Memory B cell (primary cell): ENCODE results near the gene CRAMP1.
A peak's percentile ranks its signal among the peaks of the same experiment; 100 is the strongest.
"Not testable (repeated sequence)": the region's sequence is repeated elsewhere in the genome, so short reads cannot be mapped to it uniquely, and the experiment has no call there.

ENCODE experiments used
- ATAC-seq: fragments of 150-1000 bp; cut with Tn5 transposase; 2 replicates; pipeline ENCODE4 v1.10.0; 2021; ENCODE audit warnings: low read depth, mild to moderate bottlenecking, moderate library complexity
- DNase-seq, 2 donors: peaks; one replicate each; pipeline ENCODE4 v3.0.0; 2022; ENCODE audit warnings: low spot score in 2 of 2
- H3K27ac Mint-ChIP-seq: one replicate; pipeline ENCODE4 v1.8.0; 2022; ENCODE audit warnings: mild to moderate bottlenecking, moderate library complexity, mixed read lengths
- H3K27me3 Mint-ChIP-seq: one replicate; pipeline ENCODE4 v1.8.0; 2022; ENCODE audit warnings: mixed read lengths
- H3K36me3 Mint-ChIP-seq: one replicate; pipeline ENCODE4 v1.8.0; 2022; ENCODE audit warnings: mild to moderate bottlenecking, mixed read lengths
- H3K4me1 Mint-ChIP-seq: one replicate; pipeline ENCODE4 v1.8.0; 2022; ENCODE audit warnings: mixed read lengths
- H3K4me3 Mint-ChIP-seq: one replicate; pipeline ENCODE4 v1.8.0; 2022; ENCODE audit warnings: mild to moderate bottlenecking, moderate library complexity, mixed read lengths
- H3K9me3 Mint-ChIP-seq: one replicate; pipeline ENCODE4 v1.8.0; 2022; ENCODE audit warnings: mixed read lengths

Gene CRAMP1

DNA sequence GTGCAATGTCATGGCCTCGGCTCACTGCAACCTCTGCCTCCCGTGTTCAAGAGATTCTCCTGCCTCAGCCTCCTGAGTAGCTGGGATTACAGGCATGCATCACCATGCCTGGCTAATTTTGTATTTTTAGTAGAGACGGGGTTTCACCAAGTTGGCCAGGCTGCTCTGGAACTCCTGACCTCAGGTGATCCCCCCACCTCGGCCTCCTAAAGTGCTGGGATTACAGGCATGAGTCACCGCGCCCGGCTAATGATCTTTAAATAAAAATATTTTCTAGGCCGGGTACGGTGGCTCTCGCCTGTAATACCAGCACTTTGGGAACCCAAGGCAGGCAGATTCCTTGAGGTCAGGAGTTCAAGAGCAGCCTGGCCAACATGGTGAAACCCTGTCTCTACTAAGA, 106.1 kb downstream of the CRAMP1 start:
- Mint-ChIP-seq H3K27ac (peak overlapping the region; percentile 82), H3K4me1 (peaks cover 32% of the 10 kb centered on the region)
- DNase-seq, H3K9me3 Mint-ChIP-seq, H3K4me3 Mint-ChIP-seq, ATAC-seq, H3K27me3 Mint-ChIP-seq, H3K36me3 Mint-ChIP-seq: not testable (repeated sequence)

DNA sequence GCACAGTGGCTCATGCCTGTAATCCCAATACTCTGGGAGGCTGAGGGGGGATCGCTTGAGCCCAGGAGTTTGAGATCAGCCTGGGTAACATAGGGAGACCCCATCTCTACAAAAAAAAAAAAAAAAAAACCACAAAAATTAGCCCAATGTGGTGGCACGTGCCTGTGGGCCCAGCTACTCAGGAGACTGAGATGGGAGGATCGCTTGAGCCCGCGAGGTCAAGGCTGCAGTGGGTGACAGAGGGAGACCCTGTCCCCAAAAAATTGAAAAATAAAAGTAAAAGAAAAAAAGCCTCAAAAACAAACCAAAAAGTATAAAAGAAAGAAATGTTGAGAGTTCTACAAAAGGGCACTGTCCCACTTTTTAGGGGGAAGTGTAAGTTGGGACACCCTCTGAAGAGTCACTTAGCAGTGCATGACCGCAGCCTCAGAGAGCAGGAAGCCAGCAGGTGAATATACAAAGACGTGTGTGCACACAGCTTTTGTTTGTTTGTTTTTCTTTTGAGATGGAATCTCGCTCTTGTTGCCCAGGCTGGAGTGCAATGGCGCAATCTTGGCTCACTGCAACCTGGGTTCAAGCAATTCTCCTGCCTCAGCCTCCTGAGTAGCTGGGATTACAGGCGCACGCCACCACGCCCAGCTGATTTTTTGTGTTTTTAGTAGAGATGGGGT, 107.5 kb downstream of the CRAMP1 start:
- H3K4me3 Mint-ChIP-seq = peak overlapping the region; percentile 49
- H3K4me1 Mint-ChIP-seq = peaks cover 26% of the 10 kb centered on the region

DNA sequence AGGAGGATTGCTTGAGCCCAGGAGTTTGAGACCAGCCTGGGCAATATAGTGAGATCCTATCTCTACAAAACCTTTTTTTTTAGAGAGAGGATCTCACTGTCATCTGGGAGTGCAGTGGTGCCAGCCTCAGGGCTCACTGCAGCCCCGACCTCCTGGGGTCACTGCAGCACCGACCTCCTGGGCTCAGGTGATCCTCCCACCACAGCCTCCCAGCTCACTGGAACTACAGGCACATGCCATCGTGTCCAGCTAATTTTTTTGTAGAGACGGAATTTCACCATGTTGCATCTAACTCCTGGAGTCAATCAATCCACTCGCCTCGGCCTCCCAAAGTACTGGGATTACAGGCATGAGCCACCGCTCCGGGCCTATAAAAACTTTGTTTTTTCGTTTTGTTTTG, 109.2 kb downstream of the CRAMP1 start:
- Mint-ChIP-seq H3K4me1 (peaks cover 21% of the 10 kb centered on the region), H3K27me3 (no peaks in the 10 kb centered on the region), H3K9me3 (no peaks in the 10 kb centered on the region), H3K36me3 (peaks cover 2% of the 10 kb centered on the region), H3K4me3 (no peak overlapping the region), H3K27ac (no peak overlapping the region)
- DNase-seq = no peak
- ATAC-seq = no peak

More for the DNA sequence above, 107.5 kb downstream of the CRAMP1 start:
- not testable (repeated sequence) for H3K27me3 Mint-ChIP-seq, H3K36me3 Mint-ChIP-seq, H3K9me3 Mint-ChIP-seq
- peak in 1 of 2 donors; percentile 39 for DNase-seq
- H3K27ac Mint-ChIP-seq = peak overlapping the region; percentile 82
- peak; percentile 81 for ATAC-seq

DNA sequence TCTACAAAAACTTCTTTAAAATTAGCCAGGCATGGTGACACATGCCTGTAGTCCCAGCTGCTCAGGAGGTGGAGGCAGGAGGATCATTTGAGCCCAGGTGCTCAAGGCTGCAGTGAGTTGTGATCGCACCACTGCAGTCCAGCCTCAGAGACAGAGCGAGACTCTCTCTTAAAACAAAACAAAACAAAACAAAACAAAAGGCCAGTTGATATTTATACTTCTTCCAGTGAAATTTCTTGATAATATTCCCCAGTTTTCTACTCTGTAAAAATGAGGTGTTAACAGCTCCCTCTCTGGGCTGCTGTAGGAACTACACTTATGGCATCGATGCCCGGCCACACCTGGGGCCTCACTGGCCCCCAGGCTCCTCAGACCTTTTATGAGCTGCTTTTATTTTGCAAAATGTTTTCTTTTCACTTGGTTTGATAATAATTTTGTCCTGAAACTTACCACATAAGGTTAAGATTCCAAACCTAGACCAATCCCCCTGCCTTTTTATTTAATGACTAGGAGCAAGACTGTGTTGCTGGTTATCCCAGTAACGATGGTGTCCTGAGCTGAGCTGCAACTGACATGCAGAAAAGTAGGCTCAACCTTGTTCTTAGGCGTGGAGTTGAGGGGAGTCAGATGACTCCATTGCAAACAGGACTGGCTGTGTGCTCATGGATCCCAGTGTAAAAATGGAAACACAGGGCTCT, 111.4 kb downstream of the CRAMP1 start:
- ATAC-seq (peak; percentile 41), DNase-seq (peak; percentile 53 to 62)
- Mint-ChIP-seq H3K27me3 (no peaks in the 10 kb centered on the region), H3K4me1 (peaks cover 26% of the 10 kb centered on the region), H3K36me3 (peaks cover 10% of the 10 kb centered on the region), H3K9me3 (no peaks in the 10 kb centered on the region), H3K27ac (peak overlapping the region; percentile 46), H3K4me3 (peak overlapping the region; percentile 1)

DNA sequence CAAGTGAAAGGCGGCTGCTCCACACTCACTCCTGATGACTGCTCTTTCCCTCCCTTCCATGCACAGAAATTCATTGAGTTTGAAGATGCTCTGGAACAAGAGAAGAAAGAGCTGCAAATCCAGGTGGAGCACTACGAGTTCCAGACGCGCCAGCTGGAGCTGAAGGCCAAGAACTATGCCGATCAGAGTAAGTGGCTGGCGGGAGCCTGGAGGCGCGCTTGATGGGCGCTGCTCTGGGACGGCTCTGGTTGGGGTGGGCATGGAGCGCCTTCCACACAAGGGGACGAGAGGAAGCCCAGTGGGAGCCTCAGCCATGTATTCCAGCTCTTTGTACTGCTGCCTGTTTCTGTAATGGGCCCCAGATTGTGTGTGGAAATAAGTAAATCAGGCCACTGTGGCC, 112.3 kb downstream of the CRAMP1 start:
- Mint-ChIP-seq H3K4me1 (peaks cover 28% of the 10 kb centered on the region), H3K36me3 (peaks cover 16% of the 10 kb centered on the region), H3K4me3 (no peak overlapping the region), H3K27me3 (no peaks in the 10 kb centered on the region), H3K9me3 (no peaks in the 10 kb centered on the region), H3K27ac (no peak overlapping the region)
- DNase-seq (no peak), ATAC-seq (no peak)

DNA sequence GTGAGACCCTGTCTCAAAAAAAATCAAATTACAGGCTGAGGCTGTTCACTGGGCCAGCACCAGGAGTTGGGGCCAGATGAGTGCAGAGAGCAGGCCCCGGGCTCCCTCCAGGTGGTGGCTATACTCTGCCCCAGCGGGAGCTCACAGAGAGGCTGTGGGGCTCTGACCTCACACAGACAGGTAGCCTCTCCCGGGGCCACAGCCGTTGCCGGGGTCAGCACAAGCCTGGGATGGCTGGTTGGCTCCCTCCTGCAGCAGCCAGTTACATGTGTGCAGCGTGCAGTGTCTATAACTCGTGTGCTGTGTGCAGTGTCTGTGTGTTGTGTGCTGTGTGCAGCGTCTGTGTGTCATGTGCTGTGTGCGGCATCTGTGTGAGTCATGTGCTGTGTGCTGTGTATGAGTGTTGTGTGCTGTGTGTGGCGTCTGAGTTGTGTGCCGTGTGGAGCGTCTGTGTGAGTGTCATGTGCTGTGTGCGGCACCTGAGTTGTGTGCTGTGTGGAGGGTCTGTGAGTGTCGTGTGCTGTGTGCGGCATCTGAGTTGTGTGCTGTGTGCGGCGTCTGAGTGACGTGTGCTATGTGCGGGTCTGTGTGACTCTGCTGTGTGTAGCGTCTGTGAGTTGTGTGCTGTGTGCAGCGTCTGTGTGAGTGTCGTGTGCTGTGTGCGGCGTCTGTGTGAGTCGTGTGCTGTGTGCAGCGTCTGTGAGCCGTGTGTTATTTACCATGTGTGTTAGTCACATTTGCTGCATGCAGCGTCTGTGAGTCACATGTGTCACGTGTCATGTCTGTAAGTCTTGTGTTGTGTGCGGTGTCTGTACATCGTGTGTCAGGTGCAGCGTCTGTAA, 114.7 kb downstream of the CRAMP1 start:
- peaks cover 15% of the 10 kb centered on the region for H3K36me3 Mint-ChIP-seq
- no peak for DNase-seq
- no peaks in the 10 kb centered on the region for H3K27me3 Mint-ChIP-seq
- H3K27ac Mint-ChIP-seq = peak overlapping the region; percentile 7
- no peak overlapping the region for H3K4me3 Mint-ChIP-seq
- ATAC-seq = no peak
- no peaks in the 10 kb centered on the region for H3K9me3 Mint-ChIP-seq
- peaks cover 20% of the 10 kb centered on the region for H3K4me1 Mint-ChIP-seq
